Measurements from ENCODE around the gene SLC16A12. TPM values are rescaled to one million over a fixed set of nuclear protein-coding genes. Genes with fewer than 3 reads are reported as not detected.

The SLC16A12 gene
- total and polyA plus RNA-seq, 2 of the 13 experiments (the other 11 are each of a cell fraction or from before 2014, with no cell fraction given): 0.02 TPM; not detected in 1

GRCh38 chr10:89520706-89521105 is 14.7 kb downstream of the SLC16A12 start:
- no TSS peak for BruUV-seq (replicated peaks)
- Histone ChIP-seq H3K9me3 (ENCODE audit: low read length) (no peaks in the 10 kb centered on the region), H3K27me3 (ENCODE audit: control insufficient read depth in 1 of 2, insufficient read depth in 2 of 2, low read length in 2 of 2) (no peaks in the 10 kb centered on the region; a peak in 2 of 5 replicates), H3K79me2 (ENCODE audit: insufficient read depth, low read length) (no peaks in the 10 kb centered on the region), H3K4me1 (ENCODE audit: insufficient read depth, low read length) (peaks cover 8% of the 10 kb centered on the region; the same call in 1 of the 2 replicates), H3K4me2 (ENCODE audit: low read depth, low read length) (no peak overlapping the region), H3K4me3 (replicated peaks in 1 of 3; ENCODE audit: insufficient read depth in 1 of 3, low read depth in 2 of 3, low read length in 3 of 3) (no peak overlapping the region), H2AFZ (ENCODE audit: low read length) (no peak overlapping the region), H3K9ac (ENCODE audit: insufficient read depth, low read depth, low read length) (no peak overlapping the region), H3K27ac (ENCODE audit: extremely low read length, insufficient read depth, low read length) (no peak overlapping the region), H3K36me3 (replicated peaks in 1 of 2; ENCODE audit: control insufficient read depth in 1 of 2, insufficient read depth in 2 of 2, low read length in 2 of 2) (no peaks in the 10 kb centered on the region), H4K20me1 (ENCODE audit: insufficient read depth, low read length) (no peaks in the 10 kb centered on the region)
- ChIA-PET CTCF (ENCODE audit: low intra/inter-chr PET ratio, low total read pairs) (no interaction called here), POLR2A (no interaction called here)
- TF ChIP-seq ZNF678 (CRISPR knock-in tag; IDR thresholded peaks at IDR 0.05) (no peak), NFE2L1 (CRISPR knock-in tag; IDR thresholded peaks at IDR 0.05; ENCODE audit: borderline replicate concordance) (no peak), AHR (CRISPR knock-in tag; IDR thresholded peaks at IDR 0.05) (no peak), PHF21A (CRISPR knock-in tag; IDR thresholded peaks at IDR 0.05) (no peak), ZNF724P (CRISPR knock-in tag; IDR thresholded peaks at IDR 0.05; ENCODE audit: borderline replicate concordance) (no peak), ZNF782 (CRISPR knock-in tag; IDR thresholded peaks at IDR 0.05; ENCODE audit: borderline replicate concordance) (no peak), ZNF710 (CRISPR knock-in tag; IDR thresholded peaks at IDR 0.05; ENCODE audit: borderline replicate concordance) (no peak), MTA1 (CRISPR knock-in tag; IDR thresholded peaks at IDR 0.05; ENCODE audit: borderline replicate concordance) (no peak), ZNF281 (CRISPR knock-in tag; IDR thresholded peaks at IDR 0.05; ENCODE audit: borderline replicate concordance) (no peak), ZNF646 (CRISPR knock-in tag; IDR thresholded peaks at IDR 0.05) (no peak)
- intact Hi-C loops (cut with micrococcal nuclease; ENCODE audit: unreplicated experiment) (no loop called here), in situ Hi-C loops (cut with HindIII; ENCODE audit: extremely low pct_ligation_motif_present, low pct_unique_long_range_greater_than_20kb) (no loop called here)
- DNase-seq (ENCODE audit: low spot score) (no peak), FAIRE-seq (no peak), ATAC-seq (no peak)
- 21% methylated on average over 1 of the region's 1 CpG for WGBS (ENCODE audit: low lambda C conversion rate)
